HG03342 (cell line): Measurements from ENCODE around the gene SELP.

Experiments
- ATAC-seq: cut with Tn5 transposase; IDR thresholded peaks from one replicate; pipeline ENCODE4 v1.9.1; 2021; ENCODE audit warnings: mild to moderate bottlenecking, moderate library complexity; ENCODE audit not compliant: unreplicated experiment

The SELP gene

GRCh38 chr1:169623132-169623926, 6.6 kb downstream of the SELP start:
- ATAC-seq: no peak

GRCh38 chr1:169620565-169620964, 9.4 kb downstream of the SELP start:
- no peak for ATAC-seq

DNA sequence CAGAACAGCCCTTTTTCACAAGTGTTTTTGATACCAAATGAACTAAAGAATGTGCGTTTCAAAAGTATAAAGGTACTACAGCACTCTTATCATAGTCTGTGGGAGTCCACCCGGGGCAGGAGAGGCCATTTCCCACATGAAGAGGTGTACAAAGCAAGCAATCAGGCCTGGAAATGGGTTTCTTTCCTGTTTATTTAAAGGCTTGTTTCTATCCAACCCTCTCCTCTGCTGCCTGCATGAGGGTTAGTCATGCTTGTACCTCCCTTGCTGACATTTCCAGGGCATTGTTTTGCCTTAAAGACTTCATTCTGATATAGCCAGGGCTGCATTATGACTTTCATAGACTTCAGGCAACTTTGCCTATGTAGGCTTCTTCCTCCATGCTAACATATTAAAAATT, 11.6 kb downstream of the SELP start:
- ATAC-seq: no peak

GRCh38 chr1:169615803-169616202, 14.1 kb downstream of the SELP start:
- ATAC-seq: no peak

DNA sequence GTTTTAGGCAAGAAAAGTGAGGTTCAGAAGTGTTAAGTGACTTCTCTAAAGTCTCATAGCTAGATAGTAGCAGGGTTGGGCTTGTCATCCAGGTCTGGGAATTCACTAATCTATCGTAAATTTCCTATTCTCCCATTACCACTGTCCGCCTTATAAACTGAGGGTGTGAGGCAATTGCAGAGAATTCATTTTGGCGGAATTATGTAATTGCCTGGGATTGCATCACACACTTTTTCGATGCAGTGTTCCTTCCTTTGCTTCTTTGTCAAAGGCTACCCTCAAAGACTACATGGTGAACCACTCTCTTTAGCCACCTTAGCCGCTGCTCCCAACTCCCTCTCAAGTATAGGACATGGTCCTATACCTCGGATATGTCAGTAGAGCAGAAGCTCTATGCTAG, 19.1 kb downstream of the SELP start:
- no peak for ATAC-seq

DNA sequence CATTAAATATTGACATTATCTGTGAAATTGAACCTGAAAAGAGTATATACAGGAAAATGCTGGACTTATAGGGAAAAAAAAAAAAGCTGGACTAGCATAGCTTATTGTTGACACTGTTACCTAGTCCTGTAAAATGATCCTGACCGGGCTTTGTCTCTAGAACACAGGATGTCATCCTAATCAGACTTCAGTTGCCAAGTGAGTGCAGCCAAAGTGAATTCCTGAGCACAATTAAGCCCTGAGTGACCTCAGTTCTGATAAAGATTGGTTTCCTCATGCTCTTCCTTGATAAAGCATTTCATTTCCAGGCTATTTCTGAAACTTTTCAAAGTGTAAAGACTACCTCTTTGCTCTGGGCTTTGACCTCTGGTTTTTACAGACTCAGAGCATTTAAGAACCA, 19.8 kb downstream of the SELP start:
- no peak for ATAC-seq

- ATAC-seq: no peak
These were observed 21.7 kb downstream of the SELP start for GRCh38 chr1:169608226-169608625.

DNA sequence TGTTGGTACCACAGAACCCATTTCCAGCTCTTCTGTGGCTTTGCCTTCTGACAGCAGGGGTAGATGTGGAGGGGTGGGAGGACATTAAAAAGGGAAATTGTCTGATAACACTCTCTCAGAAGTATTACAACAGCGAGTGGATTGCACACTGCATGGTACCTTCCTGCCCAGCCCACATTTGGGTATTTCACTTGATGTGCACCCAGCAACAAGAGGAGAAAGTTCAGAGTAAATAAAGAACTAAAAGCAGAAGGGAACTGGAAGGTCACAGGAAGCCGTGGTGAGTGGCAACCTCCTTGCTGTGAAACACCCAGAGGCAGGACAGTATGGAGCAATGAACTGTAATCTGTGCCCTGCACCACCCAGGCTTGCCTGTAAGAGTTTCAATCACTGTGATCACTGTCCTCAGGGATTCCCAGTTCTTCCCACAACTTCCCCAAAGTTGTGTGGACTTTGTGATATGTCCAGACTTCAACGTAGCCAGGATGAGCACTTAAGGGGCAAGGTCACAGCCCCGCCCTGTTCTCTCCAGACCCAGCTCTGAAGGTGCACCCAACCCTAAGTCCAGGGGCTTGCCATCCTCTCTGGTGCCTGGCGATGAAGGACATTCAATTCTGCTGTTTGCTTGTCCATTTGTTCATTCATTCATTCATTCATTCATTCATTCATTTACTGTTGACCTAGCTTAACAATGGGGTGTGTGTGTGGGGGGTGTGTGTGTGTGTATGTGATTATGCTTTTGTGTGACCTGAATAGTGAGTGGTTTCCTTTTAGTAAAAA, 25.0 kb downstream of the SELP start:
- ATAC-seq: no peak

DNA sequence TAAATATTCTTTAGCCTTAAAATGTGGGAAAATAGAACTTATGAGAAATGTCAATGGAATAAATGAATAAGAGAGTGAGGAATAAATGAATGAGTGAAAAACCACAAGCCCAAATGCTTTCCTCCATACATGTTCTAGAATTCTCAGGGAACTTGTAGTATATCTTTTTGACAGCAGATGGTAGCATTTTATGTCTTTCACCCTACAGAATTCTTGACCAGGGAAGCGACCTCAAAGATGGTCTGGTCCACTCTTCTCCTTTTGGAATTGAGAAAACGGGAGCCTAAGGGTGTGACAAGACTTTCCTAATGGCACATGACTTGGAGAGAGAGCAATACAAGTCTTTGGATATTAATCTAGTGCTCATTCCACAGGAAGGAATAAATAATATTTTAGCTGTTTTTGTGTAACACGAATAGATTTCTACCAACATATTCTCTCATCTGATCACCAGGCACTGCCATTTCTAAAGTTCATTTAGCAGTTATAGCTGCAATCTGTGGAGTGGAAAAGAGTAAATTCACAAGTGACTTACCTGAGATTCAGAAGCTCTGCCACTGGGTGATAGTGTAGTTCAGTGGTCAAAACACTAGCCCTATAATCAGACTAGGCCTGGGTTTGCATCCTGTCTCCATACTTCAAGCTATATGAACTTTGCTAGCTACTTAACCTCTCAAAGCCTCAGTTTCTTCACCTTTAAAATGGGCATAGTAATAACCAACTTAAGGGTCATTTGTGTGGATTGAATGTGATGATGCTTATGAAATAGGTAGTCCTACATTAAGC, 28.6 kb downstream of the SELP start:
- no peak for ATAC-seq

GRCh38 chr1:169595764-169596711, 33.9 kb downstream of the SELP start:
- no peak for ATAC-seq

DNA sequence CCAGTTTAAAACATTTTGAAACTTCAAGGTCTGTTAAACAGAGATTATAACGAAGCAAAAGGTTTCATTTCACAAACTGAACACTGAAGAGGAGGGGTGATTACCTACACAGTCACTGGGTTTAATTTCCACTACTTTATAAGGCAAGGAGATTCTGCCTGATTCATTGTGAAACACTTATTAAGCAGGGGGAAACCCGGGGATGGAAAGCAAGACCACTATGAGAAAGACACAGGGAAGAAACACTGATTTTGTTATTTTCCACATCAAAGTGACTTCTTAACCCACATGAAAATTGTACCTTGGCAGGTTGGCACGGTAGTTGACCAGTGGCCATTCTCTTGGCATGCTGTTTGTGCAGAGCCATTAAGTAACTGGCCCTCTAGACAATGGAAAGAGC, 35.5 kb downstream of the SELP start:
- ATAC-seq: no peak

DNA sequence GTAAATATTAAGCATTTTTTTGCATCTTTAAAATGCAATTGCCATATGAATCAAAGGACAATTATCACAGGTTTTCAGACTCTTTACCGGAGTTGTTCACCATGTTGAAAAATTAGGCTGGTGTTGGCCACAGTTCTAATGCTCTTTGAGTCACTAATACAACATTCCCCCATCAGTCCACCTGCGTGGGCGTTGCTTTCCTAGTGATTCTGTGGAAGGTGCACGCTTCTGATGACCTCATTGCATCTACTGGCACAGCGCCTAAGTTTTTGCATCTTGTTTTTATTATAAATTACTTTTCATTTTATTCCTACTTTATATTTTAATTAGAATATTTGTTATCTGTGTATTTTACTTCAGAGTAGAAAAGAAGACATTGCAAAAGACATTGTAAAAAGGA, 39.0 kb downstream of the SELP start:
- ATAC-seq: no peak

DNA sequence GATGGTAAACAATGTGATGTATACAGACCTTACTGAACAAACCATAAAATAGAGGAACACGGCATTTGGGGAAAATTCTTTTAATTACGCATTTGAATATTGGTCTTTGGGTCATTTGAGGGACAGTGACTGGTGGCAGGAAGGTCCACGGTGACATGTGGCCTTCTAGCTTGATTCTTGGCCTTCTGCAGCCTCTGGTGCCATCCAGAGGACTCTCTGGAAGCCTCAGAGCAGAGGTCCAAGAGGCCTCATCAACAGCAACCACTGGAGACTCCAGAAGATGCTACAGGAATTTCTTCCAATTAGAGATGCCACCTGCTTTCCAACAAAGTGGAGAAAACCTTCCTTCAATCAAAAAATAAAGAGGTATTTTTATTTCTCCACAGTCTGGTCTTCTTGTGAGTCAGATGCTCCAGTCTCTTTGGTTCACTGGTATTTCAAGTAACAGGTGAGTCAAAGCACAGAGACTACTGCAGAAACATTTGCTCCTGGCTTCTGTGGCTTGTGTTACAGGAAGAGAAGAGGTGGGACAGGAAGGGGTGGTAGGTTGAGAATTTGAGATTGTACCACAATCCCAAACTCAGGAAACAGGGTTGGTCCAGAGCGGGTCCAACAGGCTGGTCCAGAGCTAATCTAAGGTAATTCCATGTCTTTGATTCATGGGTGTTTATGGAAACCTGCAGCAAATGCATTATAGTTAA, 41.0 kb downstream of the SELP start:
- ATAC-seq: no peak

DNA sequence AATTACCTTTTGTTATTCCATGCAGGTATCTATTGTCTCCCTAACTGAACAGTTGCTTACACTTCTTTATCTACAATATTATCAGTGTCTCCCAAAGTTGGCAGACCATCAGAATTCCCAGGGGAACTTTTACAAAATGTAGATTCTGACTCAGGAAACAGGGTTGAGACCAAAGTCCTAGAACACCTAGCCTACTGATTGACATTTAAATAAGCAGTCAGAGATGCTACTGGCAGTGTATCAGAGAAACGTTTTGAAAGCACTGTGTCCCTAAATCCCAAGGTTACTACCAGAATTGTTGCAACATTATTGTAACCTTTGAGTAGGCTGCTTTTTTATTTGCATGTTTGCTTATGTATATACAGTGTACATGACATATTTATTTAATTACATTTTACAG, 41.8 kb downstream of the SELP start:
- no peak for ATAC-seq

DNA sequence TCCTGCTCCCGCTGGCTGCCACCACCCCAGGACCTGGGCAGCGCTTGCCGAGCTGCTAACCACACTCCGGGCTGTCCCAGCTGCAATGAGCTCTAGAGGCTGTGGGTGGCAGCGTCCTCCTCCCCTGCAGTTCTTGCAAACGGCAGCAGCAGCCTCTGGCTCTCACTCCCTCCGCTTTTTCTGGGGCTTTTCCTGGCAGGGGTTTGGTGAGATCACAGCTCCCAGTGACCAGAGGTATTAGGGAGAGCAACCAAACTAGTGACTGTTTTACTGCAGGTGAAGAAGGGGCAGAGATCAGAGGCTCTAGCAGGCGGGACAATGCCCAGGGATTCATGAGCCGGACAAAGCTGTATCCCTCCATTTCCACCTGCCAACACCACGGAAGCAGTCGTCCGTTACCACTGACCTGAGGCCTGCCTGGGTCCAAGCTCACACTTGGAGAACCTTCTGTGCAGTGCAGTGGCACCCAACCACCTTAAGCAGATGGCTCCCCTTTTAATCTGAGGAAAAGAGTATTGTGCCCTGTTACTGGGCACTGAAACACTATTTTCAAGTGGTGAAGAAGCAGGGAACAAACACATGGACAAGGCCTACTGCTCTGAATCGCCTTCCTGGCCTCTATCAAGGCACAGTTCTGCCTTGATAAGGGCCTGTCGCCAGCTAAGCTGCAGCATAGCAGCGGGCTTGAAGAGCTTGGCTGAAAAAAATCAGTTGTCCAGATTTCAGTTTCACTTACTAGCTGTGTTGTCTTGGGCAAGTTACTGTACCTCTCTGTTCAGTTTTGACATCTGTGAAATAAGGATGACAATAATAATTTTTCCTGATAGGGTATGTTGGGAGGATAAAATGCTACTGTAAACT, 43.3 kb downstream of the SELP start, which contains the start of gene F5:
F5 (minus strand) TSS at position 87 of the 861 bp plus-strand sequence. CDS start 95 bp downstream, outside the sequence.
- ATAC-seq: peak; percentile 96

DNA sequence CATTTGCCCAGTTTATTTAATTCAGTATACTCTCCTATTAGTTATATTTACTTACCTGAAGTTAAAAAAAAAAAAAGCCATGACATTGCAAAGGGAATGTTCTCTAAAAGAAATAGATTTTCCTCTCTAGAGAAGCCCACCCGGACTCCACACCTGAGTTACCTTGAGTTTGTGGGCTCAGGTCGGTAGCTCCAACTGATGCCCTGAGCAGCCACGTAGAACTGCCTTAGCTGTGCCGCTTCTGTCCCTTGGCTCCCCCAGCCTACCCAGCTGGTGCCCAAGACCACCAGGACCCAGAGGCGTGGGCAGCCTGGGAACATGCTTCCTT, 43.9 kb downstream of the SELP start:
- no peak for ATAC-seq

DNA sequence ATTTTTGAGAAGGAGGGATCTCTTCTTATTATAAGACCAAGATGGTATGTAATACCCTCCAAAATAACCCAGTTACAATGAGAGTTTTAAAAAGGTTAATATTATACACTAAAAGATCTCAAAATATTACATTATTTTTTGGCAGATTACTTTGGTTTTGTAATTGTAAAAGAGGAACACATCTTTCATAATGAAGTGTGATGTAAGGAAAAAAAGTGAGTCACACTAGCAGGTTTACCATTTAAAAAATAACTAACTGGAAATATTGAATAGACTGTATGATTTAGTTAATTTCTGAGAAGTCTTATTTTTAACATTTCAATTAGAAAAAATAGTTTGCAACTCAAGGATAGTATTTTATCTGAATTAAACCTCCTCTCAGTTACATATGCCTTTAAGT, 44.7 kb downstream of the SELP start:
- ATAC-seq: no peak

GRCh38 chr1:169584483-169585144, 45.3 kb downstream of the SELP start:
- ATAC-seq: no peak
